ENCODE results near the gene ITPRIPL1.
A peak's percentile ranks its signal among the peaks of the same experiment; 100 is the strongest.

ITPRIPL1 gene

DNA sequence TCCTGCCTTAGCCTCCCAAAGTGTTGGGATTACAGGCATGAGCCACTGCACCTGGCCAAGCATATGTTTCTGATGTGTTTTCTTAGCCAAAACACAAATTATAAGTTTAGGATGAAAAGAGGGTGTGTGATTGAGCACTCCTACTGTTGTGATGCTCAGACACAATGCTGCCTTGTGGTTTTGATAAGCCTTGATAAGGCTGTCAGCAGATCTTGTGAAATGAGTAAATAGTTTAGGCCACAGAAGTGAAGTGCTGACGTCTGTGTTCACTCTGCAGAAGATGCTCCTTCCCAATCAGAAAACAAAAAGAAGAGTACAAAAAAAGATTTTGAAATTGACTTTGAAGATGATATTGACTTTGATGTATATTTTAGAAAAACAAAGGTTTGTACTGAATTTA is 34.7 kb downstream of the ITPRIPL1 start:
- no peak for DNase-seq

DNA sequence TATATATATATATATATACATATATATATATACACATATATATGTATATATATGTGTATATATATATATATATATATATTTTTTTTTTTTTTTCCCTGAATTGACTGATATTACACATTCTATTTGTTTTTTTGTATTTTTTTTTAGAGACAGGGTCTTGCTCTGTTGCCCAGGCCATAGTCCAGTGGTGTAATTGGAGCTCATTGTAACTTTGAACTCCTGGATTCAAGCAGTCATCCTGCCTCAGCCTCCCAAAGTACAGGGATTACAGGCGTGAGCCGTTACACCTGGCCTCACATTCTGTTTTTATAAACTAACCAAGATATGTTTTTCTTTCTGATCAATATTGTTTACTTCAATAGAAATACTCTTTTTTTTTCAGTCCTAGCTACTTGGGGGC is 36.6 kb downstream of the ITPRIPL1 start:
- no peak for DNase-seq

DNA sequence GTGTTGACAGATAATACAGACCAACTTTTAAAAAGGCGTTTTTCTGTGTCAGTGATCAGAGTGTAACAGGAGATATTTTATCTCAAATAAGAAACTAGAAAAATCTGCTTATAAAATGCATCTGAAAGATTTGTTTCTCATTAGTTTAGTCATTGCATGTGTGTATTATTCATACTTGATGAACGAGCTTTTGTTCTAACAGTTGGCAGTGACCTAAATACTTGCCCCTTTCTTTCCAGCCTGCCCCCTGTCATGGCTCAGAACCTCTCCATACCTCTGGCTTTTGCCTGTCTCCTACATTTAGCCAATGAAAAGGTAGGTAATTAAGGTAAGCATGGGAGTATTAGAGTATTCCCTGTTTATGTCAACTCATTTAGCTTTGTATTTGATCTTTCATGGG is 44.1 kb downstream of the ITPRIPL1 start:
- DNase-seq = no peak

DNA sequence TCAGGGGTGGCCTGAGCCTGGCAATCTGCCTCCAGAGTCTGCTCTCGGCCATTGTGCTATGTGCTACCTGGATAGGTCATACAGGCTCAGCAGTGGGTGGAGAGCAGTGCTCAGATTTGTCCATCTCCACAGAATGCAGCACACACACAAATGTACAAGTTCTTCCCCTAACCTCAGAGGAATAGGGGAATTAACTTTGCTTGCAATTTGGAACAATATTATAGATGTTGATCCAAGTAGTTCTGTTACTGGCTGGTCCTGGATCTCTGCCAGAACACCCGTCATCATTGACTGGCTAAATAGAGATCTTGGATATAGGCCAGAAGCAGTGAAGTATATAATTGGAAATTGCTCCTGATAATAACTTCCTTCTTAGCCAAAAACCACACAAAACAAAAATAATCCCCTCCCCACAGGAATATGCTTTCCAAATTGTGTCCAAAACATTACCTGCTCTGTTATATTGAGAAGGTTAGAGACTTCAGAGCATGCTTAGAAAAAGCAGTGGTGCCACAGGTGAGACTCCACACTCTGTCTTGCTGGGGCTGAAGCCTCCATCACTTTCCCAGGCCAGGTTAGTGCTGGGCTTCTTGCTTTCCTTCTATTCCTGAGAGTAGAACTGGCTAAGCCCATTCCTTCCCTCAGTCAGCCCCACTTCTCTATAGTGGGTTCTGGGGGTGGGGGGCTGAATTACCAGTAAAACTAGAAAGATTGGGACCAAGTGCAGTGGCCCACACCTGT is 49.3 kb downstream of the ITPRIPL1 start:
- DNase-seq = peak; percentile 31 to 48 (median 43)
